ENCODE measurements around the gene PARP6.
A peak's percentile ranks its signal among the peaks of the same experiment; 100 is the strongest.

The PARP6 gene

DNA sequence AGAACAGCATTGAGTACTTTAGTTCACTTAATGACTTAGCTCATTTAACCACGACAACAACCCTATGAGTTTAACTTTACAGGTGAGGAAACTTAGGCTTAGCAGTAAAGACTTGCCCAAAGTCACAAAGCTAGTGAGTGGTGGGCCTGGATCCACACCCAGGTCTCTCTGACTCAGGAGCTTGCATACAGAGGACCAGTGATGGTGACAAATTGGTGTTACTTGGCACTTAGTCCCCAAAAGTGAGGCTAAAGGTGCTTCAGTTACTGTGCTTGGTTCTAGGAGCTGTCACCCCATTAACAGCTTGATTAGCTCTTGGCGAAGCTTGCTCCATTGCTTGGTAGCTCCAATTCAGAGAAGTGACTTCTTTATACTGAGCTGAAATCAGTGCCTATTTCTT, 41.5 kb upstream of the PARP6 start:
- DNase-seq (ENCODE audit: low read depth, low spot score), result no peak
- CTCF ChIA-PET, result interaction anchor here (0.8 to 3.7 kb wide), 14 partner anchors 10 to 408 kb away, joined by 3 to 34 read pairs (median 4); partner anchors contain the start of gene ARIH1
- no peak overlapping the region for H3K4me3 ChIP-seq (ENCODE audit: low read depth, low read length)
- no peak for TF ChIP-seq CTCF (IDR thresholded peaks at IDR 0.05; ENCODE audit: insufficient read depth, low read length, missing control alignments)
- POLR2A ChIA-PET, result no interaction called here

- TF ChIP-seq CTCF (IDR thresholded peaks at IDR 0.05; ENCODE audit: insufficient read depth, low read length, missing control alignments), result no peak
- no peak for DNase-seq (ENCODE audit: low read depth, low spot score)
- ChIA-PET CTCF (interaction anchor here (0.8 to 3.7 kb wide), 22 partner anchors 10 to 1440 kb away, joined by 3 to 34 read pairs (median 4); partner anchors contain the start of genes ARIH1 and INSYN1), POLR2A (no interaction called here)
- no peak overlapping the region for H3K4me3 ChIP-seq (ENCODE audit: low read depth, low read length)
These were observed 41.1 kb upstream of the PARP6 start for GRCh38 chr15:72313448-72313840.

DNA sequence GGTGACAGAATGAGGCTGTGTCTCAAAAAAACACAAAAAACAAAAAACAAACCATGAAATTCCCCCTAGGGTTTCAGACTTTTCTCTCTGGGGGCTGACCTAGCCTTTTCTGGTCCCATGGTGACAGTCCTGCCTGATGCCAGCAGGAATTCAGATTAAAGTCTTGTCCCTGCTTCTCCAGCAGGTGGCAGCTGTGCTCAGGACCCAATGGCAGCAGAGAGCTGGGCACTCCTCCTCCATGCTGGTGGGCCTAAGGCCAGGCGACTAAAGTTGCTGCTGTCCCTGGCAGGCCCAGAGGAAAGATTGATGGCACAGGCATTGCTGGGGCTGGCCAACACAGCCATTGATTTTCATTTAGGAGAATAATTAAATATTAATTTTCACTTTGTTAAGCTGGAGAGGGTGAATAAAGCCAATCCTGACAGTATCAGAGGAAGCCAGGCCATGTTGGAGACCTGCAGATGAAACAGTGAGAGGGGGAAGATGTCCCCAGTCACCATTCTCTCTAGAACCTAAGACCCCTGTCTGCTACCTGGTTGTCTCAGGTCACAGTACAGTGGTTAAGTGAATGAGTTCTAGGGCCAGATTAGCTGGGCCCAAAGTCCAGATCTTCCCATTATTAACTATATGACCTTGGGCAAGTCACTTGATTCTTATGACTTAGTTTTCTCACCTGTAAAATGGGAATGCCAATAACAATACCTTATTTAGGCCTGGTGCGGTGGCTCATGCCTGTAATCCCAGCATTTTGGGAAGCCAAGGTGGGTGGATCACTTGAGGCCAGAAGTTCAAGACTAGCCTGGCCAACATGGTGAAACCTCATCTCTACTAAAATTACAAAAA, 40.5 kb upstream of the PARP6 start:
- peak; percentile 89 for TF ChIP-seq CTCF (IDR thresholded peaks at IDR 0.05; ENCODE audit: insufficient read depth, low read length, missing control alignments)
- ChIA-PET CTCF (interaction anchor here (0.6 to 3.7 kb wide), 30 partner anchors 7 to 1440 kb away, joined by 3 to 34 read pairs (median 4); partner anchors contain the start of genes ARIH1, CELF6, HEXA and INSYN1), POLR2A (no interaction called here)
- no peak overlapping the region for H3K4me3 ChIP-seq (ENCODE audit: low read depth, low read length)
- DNase-seq (ENCODE audit: low read depth, low spot score), result peak; percentile 12

DNA sequence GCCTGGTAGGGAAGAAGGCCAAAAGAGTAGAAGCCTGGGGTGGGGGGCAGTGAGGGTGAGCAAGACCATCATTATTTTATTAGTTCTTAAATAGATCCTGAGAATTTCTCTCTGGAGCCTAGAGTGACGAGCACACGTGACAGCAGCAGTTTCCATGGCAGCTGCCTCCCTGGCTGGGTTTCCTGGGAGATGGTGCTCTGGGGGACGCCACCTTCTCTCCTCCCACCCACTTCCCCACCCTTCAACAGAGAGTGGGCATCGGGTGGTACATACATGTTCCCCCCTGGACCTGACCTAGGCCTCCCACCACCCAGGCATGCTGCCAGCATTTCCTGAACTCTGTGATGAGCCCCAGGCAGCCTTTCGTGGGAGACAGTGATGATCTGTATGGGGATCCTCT, 34.7 kb upstream of the PARP6 start:
- no peak for DNase-seq (ENCODE audit: low read depth, low spot score)
- no peak overlapping the region for H3K4me3 ChIP-seq (ENCODE audit: low read depth, low read length)
- CTCF ChIA-PET, result no interaction called here
- TF ChIP-seq CTCF (IDR thresholded peaks at IDR 0.05; ENCODE audit: insufficient read depth, low read length, missing control alignments), result no peak
- POLR2A ChIA-PET, result no interaction called here

GRCh38 chr15:72306211-72306785, 33.9 kb upstream of the PARP6 start:
- no peak for TF ChIP-seq CTCF (IDR thresholded peaks at IDR 0.05; ENCODE audit: insufficient read depth, low read length, missing control alignments)
- DNase-seq (ENCODE audit: low read depth, low spot score), result no peak
- H3K4me3 ChIP-seq (ENCODE audit: low read depth, low read length), result no peak overlapping the region
- POLR2A ChIA-PET, result no interaction called here
- CTCF ChIA-PET, result interaction anchor here (4.4 kb wide), 1 partner anchor 7 kb away, joined by 34 read pairs; no protein-coding TSS in a partner anchor

- ChIA-PET CTCF (interaction anchor here (4.4 kb wide), 1 partner anchor 8 kb away, joined by 34 read pairs; no protein-coding TSS in a partner anchor), POLR2A (no interaction called here)
- no peak overlapping the region for H3K4me3 ChIP-seq (ENCODE audit: low read depth, low read length)
- no peak for DNase-seq (ENCODE audit: low read depth, low spot score)
- TF ChIP-seq CTCF (IDR thresholded peaks at IDR 0.05; ENCODE audit: insufficient read depth, low read length, missing control alignments), result no peak
These were observed 32.2 kb upstream of the PARP6 start for GRCh38 chr15:72304596-72304995.
